Activated T-cell treated with anti-CD3 and anti-CD28 coated beads, Interleukin-2, amount 50 U/mL, for 24 hours (primary cell): ENCODE measurements around the gene SLC20A1.
A peak's percentile ranks its signal among the peaks of the same experiment; 100 is the strongest.
"Not testable (repeated sequence)": the region's sequence is repeated elsewhere in the genome, so short reads cannot be mapped to it uniquely, and the experiment has no call there.

Experiments
- DNase-seq: peaks from one replicate; pipeline ENCODE4 v3.0.0-alpha.2; 2020
- H3K27ac Mint-ChIP-seq: 2 replicates; pipeline ENCODE4 v1.8.0; 2020; ENCODE audit warnings: mild to moderate bottlenecking, mixed read lengths
- H3K27me3 Mint-ChIP-seq: 2 replicates; pipeline ENCODE4 v1.8.0; 2020; ENCODE audit warnings: mixed read lengths
- H3K36me3 Mint-ChIP-seq: 2 replicates; pipeline ENCODE4 v1.8.0; 2020; ENCODE audit warnings: low read depth, mixed read lengths
- H3K4me1 Mint-ChIP-seq: 2 replicates; pipeline ENCODE4 v1.8.0; 2020; ENCODE audit warnings: low read depth, mixed read lengths
- H3K4me3 Mint-ChIP-seq: 2 replicates; pipeline ENCODE4 v1.8.0; 2020; ENCODE audit warnings: mild to moderate bottlenecking, moderate library complexity, mixed read lengths
- H3K9me3 Mint-ChIP-seq: 2 replicates; pipeline ENCODE4 v1.8.0; 2020; ENCODE audit warnings: mixed read lengths

The SLC20A1 gene

GRCh38 chr2:112615051-112615450 lies 30.7 kb upstream of the SLC20A1 start:
- Mint-ChIP-seq H3K4me3 (no peak overlapping the region), H3K4me1 (no peaks in the 10 kb centered on the region), H3K27me3 (no peaks in the 10 kb centered on the region), H3K9me3 (no peaks in the 10 kb centered on the region), H3K27ac (no peak overlapping the region), H3K36me3 (no peaks in the 10 kb centered on the region)
- DNase-seq, result no peak

- H3K4me1 Mint-ChIP-seq, H3K9me3 Mint-ChIP-seq, DNase-seq, H3K27me3 Mint-ChIP-seq, H3K27ac Mint-ChIP-seq, H3K4me3 Mint-ChIP-seq, H3K36me3 Mint-ChIP-seq: not testable (repeated sequence)
Observed at GRCh38 chr2:112615798-112616197, 29.9 kb upstream of the SLC20A1 start.

- H3K4me3 Mint-ChIP-seq, result no peak overlapping the region
- H3K27ac Mint-ChIP-seq, result no peak overlapping the region
- no peaks in the 10 kb centered on the region for H3K9me3 Mint-ChIP-seq
- no peaks in the 10 kb centered on the region for H3K4me1 Mint-ChIP-seq
- no peaks in the 10 kb centered on the region for H3K27me3 Mint-ChIP-seq
- DNase-seq, result no peak
- H3K36me3 Mint-ChIP-seq, result no peaks in the 10 kb centered on the region
Observed at GRCh38 chr2:112618383-112618782, 27.4 kb upstream of the SLC20A1 start.

- H3K4me3 Mint-ChIP-seq, result no peak overlapping the region
- peaks cover 28% of the 10 kb centered on the region for H3K4me1 Mint-ChIP-seq
- no peaks in the 10 kb centered on the region for H3K36me3 Mint-ChIP-seq
- DNase-seq, result peak; percentile 11
- no peaks in the 10 kb centered on the region for H3K27me3 Mint-ChIP-seq
- no peak overlapping the region for H3K27ac Mint-ChIP-seq
- H3K9me3 Mint-ChIP-seq, result no peaks in the 10 kb centered on the region
Observed at GRCh38 chr2:112621790-112622527, 23.8 kb upstream of the SLC20A1 start.

GRCh38 chr2:112622528-112622849 lies 23.2 kb upstream of the SLC20A1 start:
- Mint-ChIP-seq H3K27ac (no peak overlapping the region), H3K9me3 (no peaks in the 10 kb centered on the region), H3K27me3 (no peaks in the 10 kb centered on the region), H3K4me3 (no peak overlapping the region), H3K4me1 (peaks cover 33% of the 10 kb centered on the region), H3K36me3 (no peaks in the 10 kb centered on the region)
- DNase-seq, result no peak

- Mint-ChIP-seq H3K9me3 (no peaks in the 10 kb centered on the region), H3K4me1 (peaks cover 44% of the 10 kb centered on the region), H3K36me3 (no peaks in the 10 kb centered on the region), H3K27me3 (no peaks in the 10 kb centered on the region), H3K27ac (peak overlapping the region; percentile 76), H3K4me3 (no peak overlapping the region)
- DNase-seq, result peak; percentile 74
Observed at GRCh38 chr2:112623913-112624777, 21.6 kb upstream of the SLC20A1 start.

GRCh38 chr2:112625474-112626114 lies 20.1 kb upstream of the SLC20A1 start:
- Mint-ChIP-seq H3K9me3 (no peaks in the 10 kb centered on the region), H3K27ac (peak overlapping the region; percentile 48), H3K36me3 (no peaks in the 10 kb centered on the region), H3K27me3 (peaks cover 5% of the 10 kb centered on the region), H3K4me1 (peaks cover 58% of the 10 kb centered on the region), H3K4me3 (no peak overlapping the region)
- DNase-seq, result no peak

GRCh38 chr2:112626604-112627059 lies 19.1 kb upstream of the SLC20A1 start:
- Mint-ChIP-seq H3K4me3 (peak overlapping the region; percentile 47), H3K27ac (peak overlapping the region; percentile 84), H3K4me1 (peaks cover 69% of the 10 kb centered on the region), H3K27me3 (peaks cover 5% of the 10 kb centered on the region), H3K36me3 (no peaks in the 10 kb centered on the region), H3K9me3 (no peaks in the 10 kb centered on the region)
- peak; percentile 78 for DNase-seq

- Mint-ChIP-seq H3K36me3 (no peaks in the 10 kb centered on the region), H3K4me1 (peaks cover 75% of the 10 kb centered on the region), H3K27ac (peak overlapping the region; percentile 84), H3K9me3 (no peaks in the 10 kb centered on the region), H3K4me3 (peak overlapping the region; percentile 47), H3K27me3 (peaks cover 8% of the 10 kb centered on the region)
- no peak for DNase-seq
Observed at GRCh38 chr2:112627060-112628040, 18.4 kb upstream of the SLC20A1 start.

GRCh38 chr2:112629224-112629623 lies 16.5 kb upstream of the SLC20A1 start:
- H3K36me3 Mint-ChIP-seq, result no peaks in the 10 kb centered on the region
- H3K4me1 Mint-ChIP-seq, result peaks cover 83% of the 10 kb centered on the region
- H3K4me3 Mint-ChIP-seq, result no peak overlapping the region
- H3K27ac Mint-ChIP-seq, result no peak overlapping the region
- no peaks in the 10 kb centered on the region for H3K9me3 Mint-ChIP-seq
- H3K27me3 Mint-ChIP-seq, result peaks cover 12% of the 10 kb centered on the region
- DNase-seq, result no peak

- H3K4me1 Mint-ChIP-seq, result peaks cover 83% of the 10 kb centered on the region
- DNase-seq, result no peak
- H3K9me3 Mint-ChIP-seq, result no peaks in the 10 kb centered on the region
- peaks cover 17% of the 10 kb centered on the region for H3K27me3 Mint-ChIP-seq
- H3K27ac Mint-ChIP-seq, result no peak overlapping the region
- H3K4me3 Mint-ChIP-seq, result no peak overlapping the region
- H3K36me3 Mint-ChIP-seq, result no peaks in the 10 kb centered on the region
Observed at GRCh38 chr2:112629823-112630222, 15.9 kb upstream of the SLC20A1 start.

GRCh38 chr2:112630268-112630667 lies 15.5 kb upstream of the SLC20A1 start:
- Mint-ChIP-seq H3K36me3 (no peaks in the 10 kb centered on the region), H3K4me3 (peak overlapping the region; percentile 60), H3K9me3 (no peaks in the 10 kb centered on the region), H3K27ac (peak overlapping the region; percentile 64), H3K4me1 (peaks cover 86% of the 10 kb centered on the region), H3K27me3 (peaks cover 21% of the 10 kb centered on the region)
- DNase-seq, result no peak

- DNase-seq, result no peak
- Mint-ChIP-seq H3K27ac (no peak overlapping the region), H3K27me3 (peaks cover 28% of the 10 kb centered on the region), H3K4me3 (no peak overlapping the region), H3K9me3 (no peaks in the 10 kb centered on the region), H3K4me1 (peaks cover 80% of the 10 kb centered on the region), H3K36me3 (no peaks in the 10 kb centered on the region)
Observed at GRCh38 chr2:112633708-112634107, 12.0 kb upstream of the SLC20A1 start.
